K562 (cell line): ENCODE results near the gene FRMD4A.

Experiments used
- E2F4 ChIP-seq: sonication (generic); formaldehyde crosslinking; IDR thresholded peaks from 2 replicates; pipeline ENCODE4 v1.8.0; 2022; ENCODE audit warnings: mild to moderate bottlenecking, low read depth, missing genetic modification reagents
- PATZ1 ChIP-seq: fragments of 250-450 bp; sonication (Bioruptor Pico); IDR thresholded peaks from 2 replicates; pipeline ENCODE4 v1.5.0; 2020; ENCODE audit warnings: mild to moderate bottlenecking, borderline replicate concordance
- ZBTB1 ChIP-seq: sonication (generic); formaldehyde crosslinking; IDR thresholded peaks from 2 replicates; pipeline ENCODE4 v1.8.1; 2023; ENCODE audit warnings: missing genetic modification reagents, low read depth, mild to moderate bottlenecking, borderline replicate concordance
- ZNF134 ChIP-seq: fragments of 250-450 bp; sonication (Bioruptor Pico); conservative IDR thresholded peaks from 2 replicates; pipeline ENCODE4 v1.4.0; 2020
- ZNF184 ChIP-seq: sonication (generic); formaldehyde crosslinking; IDR thresholded peaks from 2 replicates; pipeline ENCODE4 v1.5.0; 2020; ENCODE audit warnings: missing genetic modification reagents
- ZNF224 ChIP-seq: sonication (generic); formaldehyde crosslinking; IDR thresholded peaks from 2 replicates; pipeline ENCODE4 v1.8.0; 2022; ENCODE audit warnings: mild to moderate bottlenecking, missing genetic modification reagents
- TF ChIP-seq, protein P1 (sequence below): fragments of 450-650 bp; formaldehyde crosslinking; IDR thresholded peaks from 2 replicates; pipeline ENCODE4 v1.4.0; 2022; ENCODE audit warnings: missing genetic modification characterization

GRCh38 chr10:13853854-13854253 lies 476.9 kb downstream of the FRMD4A start:
- TF ChIP-seq ZNF224 (CRISPR knock-in tag) (no peak), PATZ1 (CRISPR knock-in tag) (no peak), ZNF184 (CRISPR knock-in tag) (no peak), ZBTB1 (no peak), ZNF134 (CRISPR knock-in tag) (no peak), E2F4 (CRISPR knock-in tag) (no peak)
- TF ChIP-seq, protein P1, sequence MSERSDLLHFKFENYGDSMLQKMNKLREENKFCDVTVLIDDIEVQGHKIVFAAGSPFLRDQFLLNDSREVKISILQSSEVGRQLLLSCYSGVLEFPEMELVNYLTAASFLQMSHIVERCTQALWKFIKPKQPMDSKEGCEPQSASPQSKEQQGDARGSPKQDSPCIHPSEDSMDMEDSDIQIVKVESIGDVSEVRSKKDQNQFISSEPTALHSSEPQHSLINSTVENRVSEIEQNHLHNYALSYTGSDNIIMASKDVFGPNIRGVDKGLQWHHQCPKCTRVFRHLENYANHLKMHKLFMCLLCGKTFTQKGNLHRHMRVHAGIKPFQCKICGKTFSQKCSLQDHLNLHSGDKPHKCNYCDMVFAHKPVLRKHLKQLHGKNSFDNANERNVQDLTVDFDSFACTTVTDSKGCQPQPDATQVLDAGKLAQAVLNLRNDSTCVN (CRISPR knock-in tag), result no peak
